AG09319 (cell line): ENCODE results near the gene SLC9A2.
A peak's percentile ranks its signal among the peaks of the same experiment; 100 is the strongest.

Experiments
- DNase-seq: peaks from one replicate; pipeline ENCODE4 v3.0.0-alpha.2; 2010; ENCODE audit warnings: low read depth; ENCODE audit errors: extremely low read depth
- CTCF ChIP-seq: IDR thresholded peaks from 2 replicates; pipeline ENCODE4 v1.5.1; 2011; ENCODE audit warnings: low read depth, mild to moderate bottlenecking, inconsistent platforms, low read length, moderate library complexity

SLC9A2 gene

GRCh38 chr2:102726128-102727087, 107.1 kb downstream of the SLC9A2 start:
- TF ChIP-seq CTCF, result no peak
- DNase-seq, result no peak

- no peak for DNase-seq
- TF ChIP-seq CTCF, result no peak
Measured at GRCh38 chr2:102735416-102736109, 116.2 kb downstream of the SLC9A2 start.

- TF ChIP-seq CTCF, result no peak
- DNase-seq, result no peak
Measured at GRCh38 chr2:102736110-102736409, 116.7 kb downstream of the SLC9A2 start.

GRCh38 chr2:102736410-102737409, 117.4 kb downstream of the SLC9A2 start:
- TF ChIP-seq CTCF, result peak; percentile 8
- DNase-seq, result no peak

GRCh38 chr2:102737431-102737830, 118.1 kb downstream of the SLC9A2 start:
- no peak for TF ChIP-seq CTCF
- no peak for DNase-seq

GRCh38 chr2:102743259-102743658, 123.9 kb downstream of the SLC9A2 start:
- no peak for DNase-seq
- TF ChIP-seq CTCF, result no peak
